Measurements from ENCODE around the gene CNST. TPM values are rescaled to one million over a fixed set of nuclear protein-coding genes. Genes with fewer than 3 reads are reported as not detected.

Gene CNST
- total and polyA plus RNA-seq, 2 of the 13 experiments (the other 11 are each of a cell fraction or from before 2014, with no cell fraction given), result 6.3 to 12.4 TPM

- ATAC-seq (peak; percentile 91), DNase-seq (ENCODE audit: low spot score) (peak; percentile 77), FAIRE-seq (peak; percentile 75)
- intact Hi-C loops (cut with micrococcal nuclease; ENCODE audit: unreplicated experiment) (loop anchor here (1.0 kb wide), 2 partner anchors 10 to 65 kb away; no protein-coding TSS in a partner anchor), in situ Hi-C loops (cut with HindIII; ENCODE audit: extremely low pct_ligation_motif_present, low pct_unique_long_range_greater_than_20kb) (no loop called here)
- H4K20me1 ChIP-seq (ENCODE audit: insufficient read depth, low read length), result no peaks in the 10 kb centered on the region
- ChIA-PET POLR2A (interaction anchor here (1.0 to 1.4 kb wide), 2 partner anchors 18 to 35 kb away, joined by 3 read pairs; no protein-coding TSS in a partner anchor), CTCF (ENCODE audit: low intra/inter-chr PET ratio, low total read pairs) (interaction anchor here (1.6 to 3.7 kb wide), 2 partner anchors 10 to 65 kb away, joined by 24 to 25 read pairs; no protein-coding TSS in a partner anchor)
- H3K9ac ChIP-seq (ENCODE audit: insufficient read depth, low read depth, low read length), result peak overlapping the region; percentile 31; the same call in 1 of the 2 replicates
- H3K4me2 ChIP-seq (ENCODE audit: low read depth, low read length), result peak overlapping the region; percentile 97
- H3K36me3 ChIP-seq (replicated peaks in 1 of 2; ENCODE audit: control insufficient read depth in 1 of 2, insufficient read depth in 2 of 2, low read length in 2 of 2), result no peaks in the 10 kb centered on the region
- H3K27ac ChIP-seq (ENCODE audit: extremely low read length, insufficient read depth, low read length), result no peak overlapping the region
- H3K9me3 ChIP-seq (ENCODE audit: low read length), result no peaks in the 10 kb centered on the region; the same call in 1 of the 2 replicates
- peak overlapping the region; percentile 37 to 74 (median 69) for H3K4me3 ChIP-seq (replicated peaks in 1 of 3; ENCODE audit: insufficient read depth in 1 of 3, low read depth in 2 of 3, low read length in 3 of 3)
- H3K4me1 ChIP-seq (ENCODE audit: insufficient read depth, low read length), result peaks cover 10% of the 10 kb centered on the region
- 2% methylated on average over 8 of the region's 16 CpGs for WGBS (ENCODE audit: low lambda C conversion rate)
- H3K27me3 ChIP-seq (ENCODE audit: control insufficient read depth in 1 of 2, insufficient read depth in 2 of 2, low read length in 2 of 2), result peaks cover 0 to 5% of the 10 kb centered on the region in 2 experiments; a peak in 2 of 5 replicates
- H2AFZ ChIP-seq (ENCODE audit: low read length), result no peak overlapping the region
- no TSS peak for BruUV-seq (replicated peaks)
- no peaks in the 10 kb centered on the region for H3K79me2 ChIP-seq (ENCODE audit: insufficient read depth, low read length)
- TF ChIP-seq XRCC5 (optimal IDR thresholded peaks at IDR 0.05; ENCODE audit: low read length) (peak; percentile 38), ZNF333 (CRISPR knock-in tag; IDR thresholded peaks at IDR 0.05; ENCODE audit: borderline replicate concordance) (no peak), HNRNPH1 (optimal IDR thresholded peaks at IDR 0.05; ENCODE audit: low read depth, low read length) (no peak), TAF15 (IDR thresholded peaks at IDR 0.05; ENCODE audit: low read depth, low read length, poor library complexity, severe bottlenecking) (no peak), ERF (CRISPR knock-in tag; IDR thresholded peaks at IDR 0.05) (0 out of 2 replicates have a peak, but pooled peaks have one; percentile 22), SIN3A (IDR thresholded peaks at IDR 0.05; ENCODE audit: borderline replicate concordance, low read depth, low read length) (no peak), KDM3A (CRISPR knock-in tag; IDR thresholded peaks at IDR 0.05; ENCODE audit: low read depth) (peak; percentile 57), AHR (CRISPR knock-in tag; IDR thresholded peaks at IDR 0.05) (no peak), ZBTB33 (CRISPR knock-in tag; IDR thresholded peaks at IDR 0.05) (no peak), ZNF782 (CRISPR knock-in tag; IDR thresholded peaks at IDR 0.05; ENCODE audit: borderline replicate concordance) (no peak), FOXP1 (IDR thresholded peaks at IDR 0.05) (no peak), FOXP1 (CRISPR knock-in tag; IDR thresholded peaks at IDR 0.05) (no peak), ZBTB10 (CRISPR knock-in tag; IDR thresholded peaks at IDR 0.05; ENCODE audit: borderline replicate concordance) (peak; percentile 85), ZKSCAN8 (CRISPR knock-in tag; IDR thresholded peaks at IDR 0.05; ENCODE audit: borderline replicate concordance) (no peak), SMYD3 (CRISPR knock-in tag; IDR thresholded peaks at IDR 0.05) (no peak), RAD21 (CRISPR knock-in tag; IDR thresholded peaks at IDR 0.05) (peak; percentile 86), JUND (CRISPR knock-in tag; IDR thresholded peaks at IDR 0.05) (no peak), YEATS4 (CRISPR knock-in tag; IDR thresholded peaks at IDR 0.05; ENCODE audit: borderline replicate concordance) (no peak), SAP130 (CRISPR knock-in tag; IDR thresholded peaks at IDR 0.05; ENCODE audit: low read depth) (peak; percentile 33; the same call in 1 of the 2 replicates), CBX2 (IDR thresholded peaks at IDR 0.05; ENCODE audit: low read depth, low read length) (no peak), CBX2 (CRISPR knock-in tag; IDR thresholded peaks at IDR 0.05; ENCODE audit: low read depth) (no peak)
These were observed 123.3 kb downstream of the CNST start for GRCh38 chr1:246689409-246690008.

Data from HepG2 (cell line).